ENCODE measurements around the gene TMEM123. TPM values are rescaled to one million over a fixed set of nuclear protein-coding genes. Genes with fewer than 3 reads are reported as not detected.

Gene TMEM123
- total RNA-seq, 2 experiments from 2014 or later = 211 to 217 TPM

GRCh38 chr11:102410382-102410784, 42.2 kb downstream of the TMEM123 start:
- ChIA-PET POLR2A (no interaction called here), CTCF (no interaction called here)

GRCh38 chr11:102408339-102408738, 44.2 kb downstream of the TMEM123 start:
- ChIA-PET POLR2A (no interaction called here), CTCF (interaction anchor here (0.7 to 1.0 kb wide), 2 partner anchors 120 to 205 kb away, joined by 3 read pairs; no protein-coding TSS in a partner anchor)

GRCh38 chr11:102407901-102408300, 44.7 kb downstream of the TMEM123 start:
- CTCF ChIA-PET = interaction anchor here (0.7 to 1.5 kb wide), 3 partner anchors 18 to 206 kb away, joined by 3 to 6 read pairs (median 3); no protein-coding TSS in a partner anchor
- POLR2A ChIA-PET = no interaction called here

DNA sequence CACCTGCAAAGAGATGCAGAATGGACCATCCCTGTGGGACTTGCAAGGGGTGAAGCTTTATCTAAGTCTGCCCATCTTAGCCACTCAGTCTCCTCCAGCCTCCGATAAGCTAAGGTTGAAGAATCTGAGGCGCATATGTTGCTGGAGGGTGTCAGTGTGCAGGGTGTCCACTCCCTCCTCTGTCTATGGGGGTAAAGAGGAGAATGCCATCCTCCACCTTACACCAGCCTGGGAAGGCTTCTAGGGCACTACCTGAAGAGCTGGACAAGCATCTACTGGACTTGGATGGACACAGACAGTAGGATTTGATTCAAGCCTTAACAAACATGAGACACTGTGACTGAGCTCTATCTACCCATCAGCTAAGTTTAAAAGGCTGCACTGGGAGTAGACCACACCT, 46.5 kb downstream of the TMEM123 start:
- POLR2A ChIA-PET = no interaction called here
- CTCF ChIA-PET = interaction anchor here (1.5 kb wide), 1 partner anchor 16 kb away, joined by 6 read pairs; no protein-coding TSS in a partner anchor

DNA sequence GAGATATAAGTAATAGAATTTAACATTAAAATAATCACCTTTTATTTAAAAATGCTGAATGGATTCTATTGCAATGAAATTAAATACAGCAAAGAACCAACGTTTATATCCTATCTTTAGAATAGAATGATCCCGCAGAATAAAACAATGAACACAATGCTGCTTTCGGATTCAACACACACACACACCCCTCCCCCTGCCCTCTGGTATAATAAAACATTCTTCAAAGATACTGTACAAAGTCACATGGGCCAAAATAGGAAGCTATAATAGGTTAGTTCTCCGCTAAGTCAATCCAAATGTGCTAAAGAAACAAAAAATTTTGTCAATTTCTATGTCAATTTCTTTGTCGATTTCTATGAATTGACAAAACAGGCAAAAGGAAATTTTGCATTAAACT, 47.1 kb downstream of the TMEM123 start:
- CTCF ChIA-PET = no interaction called here
- POLR2A ChIA-PET = no interaction called here

DNA sequence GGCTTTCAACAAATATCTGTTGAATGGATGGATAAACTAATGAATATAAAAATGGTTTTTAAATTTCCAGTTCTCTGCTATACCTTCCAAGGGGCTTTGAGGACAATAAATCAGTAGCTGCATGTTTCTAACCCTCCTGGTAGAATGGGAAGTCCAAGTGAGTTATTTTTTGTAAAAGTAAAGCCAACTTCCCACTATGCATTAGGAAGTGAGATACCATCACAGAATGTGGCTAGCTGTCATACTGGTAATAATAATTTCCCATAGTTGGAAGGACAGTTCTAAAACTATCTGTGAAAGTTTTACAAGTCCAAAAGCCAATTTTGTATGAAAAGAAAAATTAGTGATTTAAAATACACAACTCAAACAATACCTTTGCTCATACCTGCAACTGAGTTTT, 50.0 kb downstream of the TMEM123 start:
- CTCF ChIA-PET = interaction anchor here (1.3 kb wide), 1 partner anchor 12 kb away, joined by 4 read pairs; no protein-coding TSS in a partner anchor
- POLR2A ChIA-PET = no interaction called here

DNA sequence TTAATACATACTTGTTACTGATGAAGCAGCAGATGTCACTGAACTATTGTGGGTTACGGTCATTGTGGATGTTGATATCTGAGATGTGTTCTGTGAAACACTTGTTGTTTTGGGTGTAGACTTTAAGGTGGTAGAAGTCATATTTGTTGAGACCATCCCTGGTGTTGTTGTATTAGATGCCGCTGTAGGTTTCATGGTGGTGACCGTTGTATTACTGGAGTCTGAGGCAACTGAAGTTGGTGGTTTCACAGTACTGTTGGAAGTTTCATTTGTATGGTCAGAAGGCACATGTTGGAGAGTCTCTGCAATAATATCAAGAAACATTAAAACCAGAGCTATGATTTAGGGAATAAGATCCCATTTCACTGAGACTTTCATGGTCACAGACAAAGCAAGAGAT, 50.7 kb downstream of the TMEM123 start:
- POLR2A ChIA-PET = no interaction called here
- CTCF ChIA-PET = interaction anchor here (0.7 kb wide), 1 partner anchor 11 kb away, joined by 4 read pairs; no protein-coding TSS in a partner anchor

- ChIA-PET CTCF (no interaction called here), POLR2A (no interaction called here)
These were observed 52.0 kb downstream of the TMEM123 start for GRCh38 chr11:102400603-102401002.

DNA sequence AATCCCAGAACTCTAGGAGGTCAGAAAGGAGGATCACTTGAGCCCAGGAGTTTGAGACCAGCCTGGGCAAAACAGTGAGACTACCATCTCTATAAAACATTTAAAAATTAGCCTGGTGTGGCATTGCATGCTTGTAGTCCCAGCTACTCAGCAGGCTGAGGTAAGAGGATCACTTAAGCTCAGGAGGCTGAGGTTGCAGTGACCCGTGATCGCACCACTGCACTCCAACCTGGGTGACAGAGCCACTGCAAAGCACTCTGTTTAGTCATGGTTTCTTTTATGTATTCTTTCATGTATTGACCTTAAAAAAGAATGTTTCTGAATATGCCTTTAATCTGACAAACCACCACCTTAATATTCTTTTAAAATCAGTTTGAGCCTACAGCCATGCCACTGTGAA, 53.4 kb downstream of the TMEM123 start:
- ChIA-PET POLR2A (no interaction called here), CTCF (interaction anchor here (1.0 kb wide), 1 partner anchor 9 kb away, joined by 4 read pairs; no protein-coding TSS in a partner anchor)

DNA sequence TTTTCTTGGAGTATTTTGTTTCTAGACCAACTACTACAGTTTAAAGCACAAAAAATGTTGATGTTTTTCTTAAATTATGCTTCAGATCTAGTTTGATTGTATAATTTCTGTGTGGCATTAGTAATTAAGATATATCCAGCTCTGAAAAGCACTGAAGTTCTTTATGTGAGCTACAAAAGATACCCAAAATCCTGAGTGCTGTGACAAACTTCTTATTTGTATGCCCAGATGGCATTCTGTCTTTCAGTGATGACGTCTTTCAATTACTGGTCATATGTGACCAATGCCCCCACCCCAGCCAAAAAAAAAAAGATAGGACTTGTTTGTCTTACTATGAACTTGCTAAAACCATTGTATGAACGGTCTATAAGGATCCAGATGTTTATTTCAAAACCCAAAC, 54.3 kb downstream of the TMEM123 start:
- POLR2A ChIA-PET = no interaction called here

GRCh38 chr11:102396708-102397563, 55.6 kb downstream of the TMEM123 start:
- ChIA-PET CTCF (interaction anchor here (0.6 to 1.7 kb wide), 2 partner anchors 17 to 99 kb away, joined by 3 to 4 read pairs; no protein-coding TSS in a partner anchor), POLR2A (no interaction called here)

More for the DNA sequence above, 54.3 kb downstream of the TMEM123 start:
- CTCF ChIA-PET = interaction anchor here (0.6 kb wide), 1 partner anchor 22 kb away, joined by 3 read pairs; no protein-coding TSS in a partner anchor

DNA sequence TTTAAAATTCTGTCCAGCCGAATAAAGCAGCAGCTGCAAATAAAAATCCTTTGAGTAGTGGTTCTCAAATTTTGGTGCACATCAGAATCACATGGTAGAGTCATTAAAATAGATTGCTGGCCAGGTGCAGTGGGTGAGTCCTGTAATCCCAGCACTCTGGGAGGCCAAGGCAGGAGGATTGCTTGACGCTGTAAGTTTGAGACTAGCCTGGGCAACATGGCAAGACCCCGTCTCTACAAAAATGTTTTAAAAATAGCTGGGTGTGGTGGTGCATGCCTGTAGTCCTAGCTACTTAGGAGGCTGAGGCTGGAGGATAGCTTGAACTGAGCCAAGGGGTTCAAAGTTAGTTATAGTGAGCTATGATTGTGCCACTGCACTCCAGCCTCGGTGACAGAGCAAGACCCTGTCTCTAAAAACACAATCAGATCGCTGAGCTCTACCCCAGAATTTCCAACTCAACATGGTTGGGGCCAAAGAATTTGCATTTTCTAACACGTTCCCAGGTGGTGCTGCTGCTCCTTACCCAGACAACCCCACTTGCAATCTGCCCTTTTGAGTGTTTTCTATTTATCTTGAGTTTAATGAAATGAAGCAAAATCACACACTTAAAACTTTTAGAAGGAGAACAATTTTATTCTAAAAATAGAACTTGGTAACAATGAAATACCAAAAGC, 56.7 kb downstream of the TMEM123 start:
- ChIA-PET POLR2A (no interaction called here), CTCF (interaction anchor here (1.7 kb wide), 1 partner anchor 100 kb away, joined by 4 read pairs; no protein-coding TSS in a partner anchor)

DNA sequence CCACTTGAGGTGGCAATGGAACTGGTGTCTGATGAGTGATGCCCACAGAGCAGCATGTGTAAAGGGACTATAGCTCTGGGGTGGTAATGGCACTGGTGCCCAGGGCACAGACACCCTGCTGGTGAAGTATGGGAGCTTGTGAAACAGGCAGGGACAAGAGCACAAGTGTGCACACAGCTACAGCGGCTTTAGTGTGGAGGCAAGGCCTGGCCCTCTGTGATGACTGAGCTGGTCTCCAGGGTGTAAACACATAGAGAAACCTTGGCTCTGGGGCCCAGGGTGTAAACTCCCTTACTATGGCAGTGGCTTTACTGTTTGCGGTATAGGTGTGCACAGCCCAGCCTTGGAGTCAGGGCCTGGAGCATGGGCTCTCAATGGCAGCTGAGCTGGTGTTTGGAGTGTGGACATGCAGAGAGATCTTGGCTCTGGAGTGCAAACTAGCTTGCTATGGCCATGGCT, 59.3 kb downstream of the TMEM123 start:
- CTCF ChIA-PET = interaction anchor here (0.9 kb wide), 1 partner anchor 52 kb away, joined by 3 read pairs; no protein-coding TSS in a partner anchor
- POLR2A ChIA-PET = no interaction called here

GRCh38 chr11:102391549-102392237, 60.9 kb downstream of the TMEM123 start:
- CTCF ChIA-PET = interaction anchor here (0.7 to 2.1 kb wide), 6 partner anchors 31 to 274 kb away, joined by 3 to 10 read pairs (median 4); no protein-coding TSS in a partner anchor
- POLR2A ChIA-PET = no interaction called here

DNA sequence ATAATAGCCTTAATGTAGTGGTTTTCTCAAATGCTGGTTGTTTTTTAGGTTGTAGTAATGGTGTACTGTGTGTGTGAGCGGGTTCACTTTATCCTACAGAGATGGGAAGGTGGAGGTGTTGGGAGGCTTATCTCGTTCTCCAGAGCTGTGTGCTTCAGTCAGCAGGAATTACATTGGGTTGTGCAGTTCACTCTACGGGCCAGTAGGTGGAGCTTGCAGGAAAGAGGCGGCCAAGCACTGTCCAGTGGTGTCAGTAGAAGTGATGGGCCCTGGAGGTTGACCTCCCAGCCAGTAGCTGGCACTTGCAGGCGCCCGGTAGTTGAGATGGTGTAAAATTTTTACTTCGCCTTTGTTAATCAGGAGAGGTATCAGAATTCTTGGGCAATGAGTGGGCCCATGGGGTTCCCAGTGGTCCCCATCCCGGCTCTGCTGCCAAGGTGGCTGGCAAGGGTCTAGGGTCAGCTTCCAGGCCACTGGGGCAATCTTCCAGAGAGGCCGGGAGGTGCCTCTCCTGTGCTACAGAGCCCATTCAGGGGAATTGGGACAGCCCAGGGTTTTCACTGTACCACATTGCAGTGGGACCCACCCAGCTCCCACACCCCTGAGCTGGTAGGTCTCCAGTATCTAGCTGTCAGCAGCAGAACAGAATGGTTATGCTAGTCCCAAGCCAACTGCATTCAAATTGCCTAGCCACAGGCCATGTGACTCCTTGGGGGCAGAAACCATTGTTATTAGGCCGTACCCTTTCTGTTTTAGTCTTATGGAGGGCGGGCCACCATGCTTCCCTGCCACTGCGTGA, 61.7 kb downstream of the TMEM123 start:
- POLR2A ChIA-PET = no interaction called here
- CTCF ChIA-PET = interaction anchor here (0.7 to 2.1 kb wide), 22 partner anchors 9 to 275 kb away, joined by 3 to 10 read pairs (median 4); no protein-coding TSS in a partner anchor

DNA sequence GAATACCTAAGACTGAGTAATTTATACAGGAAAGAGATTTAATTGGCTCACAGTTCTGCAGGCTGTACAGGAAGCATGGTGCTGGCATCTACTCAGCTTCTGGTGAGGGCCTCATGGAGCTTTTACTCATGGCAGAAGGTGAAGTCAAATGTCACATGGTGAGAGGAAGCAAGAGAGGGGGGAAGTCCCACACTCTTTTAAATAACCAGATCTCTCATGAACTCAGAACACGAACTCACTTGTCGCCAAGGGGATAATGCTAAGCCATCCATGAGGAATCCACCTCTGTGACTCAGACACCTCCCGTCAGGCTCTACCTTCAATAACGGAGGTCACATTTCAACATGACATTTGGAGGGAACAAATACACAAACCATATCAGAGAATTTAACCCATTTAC, 63.3 kb downstream of the TMEM123 start:
- POLR2A ChIA-PET = no interaction called here
- CTCF ChIA-PET = interaction anchor here (1.6 to 2.0 kb wide), 2 partner anchors 14 to 87 kb away, joined by 4 to 5 read pairs; no protein-coding TSS in a partner anchor

- POLR2A ChIA-PET = no interaction called here
These were observed 65.4 kb downstream of the TMEM123 start for GRCh38 chr11:102387043-102387781.

DNA sequence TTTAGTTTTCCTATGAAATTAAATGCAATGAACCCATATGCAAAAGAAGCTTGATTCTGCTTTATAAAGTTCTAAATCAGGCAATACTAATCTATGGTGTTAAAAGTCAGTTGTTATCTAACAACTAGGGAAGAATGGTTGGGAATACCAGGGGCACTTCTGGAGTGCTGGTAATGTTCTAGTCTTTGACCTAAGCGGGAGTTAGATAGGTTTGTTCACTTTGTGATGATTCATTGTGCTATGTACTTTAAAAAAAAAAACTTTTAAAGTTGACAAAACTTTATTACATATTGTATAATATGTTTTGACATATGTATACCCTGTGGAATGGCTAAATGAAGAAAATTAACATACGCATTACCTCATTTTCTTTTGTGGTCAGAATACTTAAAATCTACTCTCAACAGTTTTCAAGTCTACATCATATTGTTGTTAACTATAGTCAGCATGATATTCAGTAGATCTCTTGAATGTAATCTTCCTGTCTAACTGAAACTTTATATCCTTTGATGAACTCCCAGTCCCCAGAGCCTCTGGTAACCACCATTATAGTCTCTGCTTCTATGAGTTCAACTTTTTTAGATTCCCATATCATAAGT, 66.3 kb downstream of the TMEM123 start:
- ChIA-PET CTCF (no interaction called here), POLR2A (no interaction called here)

More at GRCh38 chr11:102387043-102387781, 65.4 kb downstream of the TMEM123 start:
- CTCF ChIA-PET = no interaction called here
